ENCODE data around the gene ITGAX. TPM values are rescaled to one million over a fixed set of nuclear protein-coding genes. Genes with fewer than 3 reads are reported as not detected.

The ITGAX gene
- total and polyA plus RNA-seq, 2 donors (not counting 1 experiment from before 2014, with no cell fraction given): under 0.01 TPM; not detected in 1

DNA sequence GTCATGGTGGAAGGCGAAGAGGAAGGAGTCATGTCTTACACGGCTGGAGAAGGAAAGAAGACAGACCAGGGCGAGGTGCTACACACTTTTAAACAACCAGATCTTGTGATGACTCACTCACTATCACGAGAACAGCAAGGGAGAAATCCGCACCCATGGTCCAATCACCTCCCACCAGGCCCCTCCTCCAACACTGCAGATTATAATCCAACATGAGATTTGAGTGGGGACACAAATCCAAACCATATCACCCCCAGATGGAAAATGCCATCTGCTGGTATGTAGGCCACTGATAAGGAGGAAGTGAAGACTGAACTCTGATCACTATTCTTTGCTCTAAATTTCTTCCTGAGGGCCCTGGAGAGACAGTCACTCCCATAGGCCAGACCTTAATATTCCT lies 7.5 kb upstream of the ITGAX start:
- no peaks in the 10 kb centered on the region for H3K9me3 ChIP-seq (ENCODE audit: control insufficient read depth, insufficient read depth, low read depth, low read length)
- no peak overlapping the region for H3K27ac ChIP-seq (ENCODE audit: insufficient read depth, low read length)
- H3K4me2 ChIP-seq (ENCODE audit: extremely low read depth, insufficient read depth, low read length): no peak overlapping the region
- H3K27me3 ChIP-seq (ENCODE audit: control insufficient read depth, insufficient read depth, low read length): no peaks in the 10 kb centered on the region
- no peak overlapping the region for H3K4me3 ChIP-seq (replicated peaks in 1 of 4; ENCODE audit: control extremely low read depth in 1 of 4, insufficient read depth in 1 of 4, low read depth in 3 of 4, low read length in 4 of 4)
- no peaks in the 10 kb centered on the region for H3K4me1 ChIP-seq (ENCODE audit: control insufficient read depth, extremely low read depth, insufficient read depth, low read length)
- no peaks in the 10 kb centered on the region for H3K36me3 ChIP-seq (ENCODE audit: control insufficient read depth, insufficient read depth, low read length)
- no peaks in the 10 kb centered on the region for H4K20me1 ChIP-seq (ENCODE audit: control insufficient read depth, extremely low read depth, insufficient read depth, low read length)
- no peak for DNase-seq (ENCODE audit: low read depth in 2 of 2)
- H3K9ac ChIP-seq (ENCODE audit: insufficient read depth, low read length): no peak overlapping the region
- H2AFZ ChIP-seq (ENCODE audit: low read length): no peak overlapping the region
- H3K79me2 ChIP-seq (ENCODE audit: control insufficient read depth, insufficient read depth, low read length): no peaks in the 10 kb centered on the region
- TF ChIP-seq EZH2 (IDR thresholded peaks at IDR 0.05; ENCODE audit: low read length, missing control alignments): no peak

DNA sequence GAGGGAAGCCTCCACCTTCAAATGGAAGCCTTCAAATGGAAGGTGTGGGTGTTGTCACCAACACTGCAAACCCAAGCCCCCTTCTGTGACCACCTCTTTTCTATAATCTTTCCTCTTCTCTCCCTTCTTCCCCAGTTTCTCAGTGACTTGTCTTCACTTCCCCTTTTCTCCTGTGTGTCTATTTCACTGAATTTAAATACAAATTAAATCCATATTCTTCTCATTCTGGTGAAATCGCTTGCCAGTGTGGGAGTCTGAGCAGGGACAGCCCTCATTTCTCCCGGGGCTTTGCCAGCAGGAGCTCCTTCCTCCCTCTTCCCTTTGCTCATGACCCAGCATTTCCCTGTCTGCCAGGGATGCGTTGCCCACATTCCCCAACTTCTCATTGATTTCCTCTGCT lies 6.4 kb upstream of the ITGAX start:
- H3K36me3 ChIP-seq (ENCODE audit: control insufficient read depth, insufficient read depth, low read length): no peaks in the 10 kb centered on the region
- H3K9ac ChIP-seq (ENCODE audit: insufficient read depth, low read length): no peak overlapping the region
- no peak overlapping the region for H2AFZ ChIP-seq (ENCODE audit: low read length)
- no peak overlapping the region for H3K4me2 ChIP-seq (ENCODE audit: extremely low read depth, insufficient read depth, low read length)
- H4K20me1 ChIP-seq (ENCODE audit: control insufficient read depth, extremely low read depth, insufficient read depth, low read length): no peaks in the 10 kb centered on the region
- no peaks in the 10 kb centered on the region for H3K9me3 ChIP-seq (ENCODE audit: control insufficient read depth, insufficient read depth, low read depth, low read length)
- H3K27ac ChIP-seq (ENCODE audit: insufficient read depth, low read length): no peak overlapping the region
- no peak overlapping the region for H3K4me3 ChIP-seq (replicated peaks in 1 of 4; ENCODE audit: control extremely low read depth in 1 of 4, insufficient read depth in 1 of 4, low read depth in 3 of 4, low read length in 4 of 4)
- H3K79me2 ChIP-seq (ENCODE audit: control insufficient read depth, insufficient read depth, low read length): no peaks in the 10 kb centered on the region
- TF ChIP-seq EZH2 (IDR thresholded peaks at IDR 0.05; ENCODE audit: low read length, missing control alignments): no peak
- no peak for TF ChIP-seq CTCF (conservative IDR thresholded peaks at IDR 0.05 in 1 of 2, IDR thresholded peaks at IDR 0.05 in 1 of 2; ENCODE audit: low read depth in 1 of 2, low read length in 2 of 2)
- no peak for DNase-seq (ENCODE audit: low read depth in 2 of 2)
- no peaks in the 10 kb centered on the region for H3K4me1 ChIP-seq (ENCODE audit: control insufficient read depth, extremely low read depth, insufficient read depth, low read length)
- no peaks in the 10 kb centered on the region for H3K27me3 ChIP-seq (ENCODE audit: control insufficient read depth, insufficient read depth, low read length)

DNA sequence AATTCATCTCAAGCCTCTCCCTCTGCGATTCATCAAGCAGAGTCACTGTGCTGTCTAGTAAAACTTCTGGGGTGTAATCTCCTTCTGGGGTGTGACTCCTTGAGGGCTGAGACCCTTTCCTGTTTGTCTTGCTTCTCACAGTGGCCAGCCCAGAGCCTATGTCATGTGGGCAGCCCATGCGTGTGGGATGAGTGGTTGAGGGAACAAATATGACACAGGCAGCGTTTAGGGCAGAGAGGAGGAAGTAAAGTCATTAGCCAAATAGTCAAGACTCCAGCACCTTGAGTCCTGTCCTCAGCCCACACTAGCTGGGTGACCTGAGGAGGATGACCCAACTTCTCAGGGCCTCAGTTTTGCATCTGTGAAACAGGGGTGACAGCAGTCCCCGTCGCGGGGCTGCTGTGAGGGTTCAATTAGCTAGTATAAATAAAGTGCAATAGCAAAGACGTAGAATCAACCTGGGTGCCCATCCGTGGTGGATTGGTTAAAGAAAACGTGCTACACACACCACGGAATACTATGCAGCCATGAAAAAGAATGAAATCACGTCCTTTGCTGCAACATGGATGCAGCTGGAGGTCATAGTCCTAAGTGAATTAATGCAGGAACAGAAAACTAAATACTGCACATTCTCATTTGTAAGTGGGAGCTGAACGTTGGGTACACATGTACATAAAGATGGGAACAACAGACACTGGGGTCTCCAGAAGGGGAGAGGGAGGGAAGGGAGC lies 4.5 kb upstream of the ITGAX start:
- TF ChIP-seq EZH2 (IDR thresholded peaks at IDR 0.05; ENCODE audit: low read length, missing control alignments): no peak
- no peak for TF ChIP-seq CTCF (conservative IDR thresholded peaks at IDR 0.05 in 1 of 2, IDR thresholded peaks at IDR 0.05 in 1 of 2; ENCODE audit: low read depth in 1 of 2, low read length in 2 of 2)
- Histone ChIP-seq H3K27ac (ENCODE audit: insufficient read depth, low read length) (no peak overlapping the region), H3K9me3 (ENCODE audit: control insufficient read depth, insufficient read depth, low read depth, low read length) (no peaks in the 10 kb centered on the region), H3K4me1 (ENCODE audit: control insufficient read depth, extremely low read depth, insufficient read depth, low read length) (no peaks in the 10 kb centered on the region), H3K36me3 (ENCODE audit: control insufficient read depth, insufficient read depth, low read length) (no peaks in the 10 kb centered on the region), H3K9ac (ENCODE audit: insufficient read depth, low read length) (no peak overlapping the region), H3K79me2 (ENCODE audit: control insufficient read depth, insufficient read depth, low read length) (no peaks in the 10 kb centered on the region), H4K20me1 (ENCODE audit: control insufficient read depth, extremely low read depth, insufficient read depth, low read length) (no peaks in the 10 kb centered on the region), H3K4me2 (ENCODE audit: extremely low read depth, insufficient read depth, low read length) (no peak overlapping the region), H3K27me3 (ENCODE audit: control insufficient read depth, insufficient read depth, low read length) (no peaks in the 10 kb centered on the region), H3K4me3 (replicated peaks in 1 of 4; ENCODE audit: control extremely low read depth in 1 of 4, insufficient read depth in 1 of 4, low read depth in 3 of 4, low read length in 4 of 4) (no peak overlapping the region), H2AFZ (ENCODE audit: low read length) (no peak overlapping the region)
- DNase-seq (ENCODE audit: low read depth in 2 of 2): no peak
